SK-N-SH treated with all-trans-retinoic acid at 6 μM for 48 hours (cell line): ENCODE measurements around the gene CCDC102B.

Experiments
- ARNTL ChIP-seq: fragments of 450-650 bp; formaldehyde crosslinking; IDR thresholded peaks from 2 replicates; pipeline ENCODE4 v1.5.0; 2020; ENCODE audit warnings: low read depth, mild to moderate bottlenecking, moderate library complexity, borderline replicate concordance
- BACH2 ChIP-seq: fragments of 250-450 bp; sonication (Bioruptor Pico); IDR thresholded peaks from 2 replicates; pipeline ENCODE4 v1.9.0; 2021; ENCODE audit warnings: mild to moderate bottlenecking, borderline replicate concordance
- CSDC2 ChIP-seq: fragments of 250-450 bp; sonication (Bioruptor Pico); IDR thresholded peaks from 2 replicates; pipeline ENCODE4 v1.5.0; 2020; ENCODE audit warnings: mild to moderate bottlenecking, moderate library complexity
- GLIS3 ChIP-seq: fragments of 250-450 bp; sonication (Bioruptor Pico); IDR thresholded peaks from 2 replicates; pipeline ENCODE4 v1.5.0; 2020; ENCODE audit warnings: mild to moderate bottlenecking, moderate library complexity
- ISL1 ChIP-seq: fragments of 250-450 bp; sonication (Bioruptor Pico); IDR thresholded peaks from 2 replicates; pipeline ENCODE4 v2.1.2; 2022; ENCODE audit warnings: mild to moderate bottlenecking, moderate library complexity
- PPARA ChIP-seq: fragments of 250-450 bp; sonication (Bioruptor Pico); IDR thresholded peaks from 2 replicates; pipeline ENCODE4 v1.5.0; 2020; ENCODE audit warnings: mild to moderate bottlenecking, borderline replicate concordance
- RARB ChIP-seq: fragments of 250-450 bp; sonication (Bioruptor Pico); IDR thresholded peaks from 2 replicates; pipeline ENCODE4 v1.8.0; 2021; ENCODE audit warnings: mild to moderate bottlenecking, moderate library complexity
- TCF4 ChIP-seq: fragments of 250-450 bp; sonication (Bioruptor Pico); IDR thresholded peaks from 2 replicates; pipeline ENCODE4 v1.8.0; 2021; ENCODE audit warnings: mild to moderate bottlenecking, moderate library complexity, borderline replicate concordance
- ZFP3 ChIP-seq: fragments of 250-450 bp; sonication (Bioruptor Pico); IDR thresholded peaks from 2 replicates; pipeline ENCODE4 v1.5.0; 2020; ENCODE audit warnings: mild to moderate bottlenecking, moderate library complexity
- ZFP30 ChIP-seq: fragments of 450-650 bp; formaldehyde crosslinking; IDR thresholded peaks from 2 replicates; pipeline ENCODE4 v1.5.0; 2022; ENCODE audit warnings: mild to moderate bottlenecking, moderate library complexity
- ZNF70 ChIP-seq: fragments of 450-650 bp; formaldehyde crosslinking; IDR thresholded peaks from 2 replicates; pipeline ENCODE4 v1.5.0; 2020; ENCODE audit warnings: mild to moderate bottlenecking, moderate library complexity
- TF ChIP-seq, protein P1 (sequence below): fragments of 250-450 bp; sonication (Bioruptor Pico); IDR thresholded peaks from 2 replicates; pipeline ENCODE4 v1.5.1; 2020; ENCODE audit warnings: low read depth, mild to moderate bottlenecking, moderate library complexity
- TF ChIP-seq, protein P2 (sequence below): fragments of 250-450 bp; sonication (Bioruptor Pico); IDR thresholded peaks from 2 replicates; pipeline ENCODE4 v1.8.0; 2020; ENCODE audit warnings: mild to moderate bottlenecking, moderate library complexity, borderline replicate concordance

- TF ChIP-seq TCF4 (CRISPR knock-in tag) (no peak), ISL1 (CRISPR knock-in tag) (no peak), ZFP3 (CRISPR knock-in tag) (no peak), ZFP30 (no peak), CSDC2 (CRISPR knock-in tag) (no peak), ARNTL (no peak), PPARA (CRISPR knock-in tag) (no peak), RARB (CRISPR knock-in tag) (no peak), ZNF70 (CRISPR knock-in tag) (no peak), BACH2 (CRISPR knock-in tag) (no peak), GLIS3 (CRISPR knock-in tag) (no peak)
- TF ChIP-seq, protein P1, sequence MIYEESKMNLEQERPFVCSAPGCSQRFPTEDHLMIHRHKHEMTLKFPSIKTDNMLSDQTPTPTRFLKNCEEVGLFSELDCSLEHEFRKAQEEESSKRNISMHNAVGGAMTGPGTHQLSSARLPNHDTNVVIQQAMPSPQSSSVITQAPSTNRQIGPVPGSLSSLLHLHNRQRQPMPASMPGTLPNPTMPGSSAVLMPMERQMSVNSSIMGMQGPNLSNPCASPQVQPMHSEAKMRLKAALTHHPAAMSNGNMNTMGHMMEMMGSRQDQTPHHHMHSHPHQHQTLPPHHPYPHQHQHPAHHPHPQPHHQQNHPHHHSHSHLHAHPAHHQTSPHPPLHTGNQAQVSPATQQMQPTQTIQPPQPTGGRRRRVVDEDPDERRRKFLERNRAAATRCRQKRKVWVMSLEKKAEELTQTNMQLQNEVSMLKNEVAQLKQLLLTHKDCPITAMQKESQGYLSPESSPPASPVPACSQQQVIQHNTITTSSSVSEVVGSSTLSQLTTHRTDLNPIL (CRISPR knock-in tag), result no peak
- TF ChIP-seq, protein P2, sequence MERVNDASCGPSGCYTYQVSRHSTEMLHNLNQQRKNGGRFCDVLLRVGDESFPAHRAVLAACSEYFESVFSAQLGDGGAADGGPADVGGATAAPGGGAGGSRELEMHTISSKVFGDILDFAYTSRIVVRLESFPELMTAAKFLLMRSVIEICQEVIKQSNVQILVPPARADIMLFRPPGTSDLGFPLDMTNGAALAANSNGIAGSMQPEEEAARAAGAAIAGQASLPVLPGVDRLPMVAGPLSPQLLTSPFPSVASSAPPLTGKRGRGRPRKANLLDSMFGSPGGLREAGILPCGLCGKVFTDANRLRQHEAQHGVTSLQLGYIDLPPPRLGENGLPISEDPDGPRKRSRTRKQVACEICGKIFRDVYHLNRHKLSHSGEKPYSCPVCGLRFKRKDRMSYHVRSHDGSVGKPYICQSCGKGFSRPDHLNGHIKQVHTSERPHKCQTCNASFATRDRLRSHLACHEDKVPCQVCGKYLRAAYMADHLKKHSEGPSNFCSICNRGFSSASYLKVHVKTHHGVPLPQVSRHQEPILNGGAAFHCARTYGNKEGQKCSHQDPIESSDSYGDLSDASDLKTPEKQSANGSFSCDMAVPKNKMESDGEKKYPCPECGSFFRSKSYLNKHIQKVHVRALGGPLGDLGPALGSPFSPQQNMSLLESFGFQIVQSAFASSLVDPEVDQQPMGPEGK, result no peak
Measured at GRCh38 chr18:68918216-68918615, 120.3 kb downstream of the CCDC102B start.
